NOMO-1 (cell line): ENCODE measurements around the gene CNTN5.

Source experiments
- DNase-seq, 2 experiments: peaks; one replicate each; lab custom pipeline; 2025; ENCODE audit not compliant: unreplicated experiment in 2 of 2; lab: John Stamatoyannopoulos, UW

CNTN5 gene

DNA sequence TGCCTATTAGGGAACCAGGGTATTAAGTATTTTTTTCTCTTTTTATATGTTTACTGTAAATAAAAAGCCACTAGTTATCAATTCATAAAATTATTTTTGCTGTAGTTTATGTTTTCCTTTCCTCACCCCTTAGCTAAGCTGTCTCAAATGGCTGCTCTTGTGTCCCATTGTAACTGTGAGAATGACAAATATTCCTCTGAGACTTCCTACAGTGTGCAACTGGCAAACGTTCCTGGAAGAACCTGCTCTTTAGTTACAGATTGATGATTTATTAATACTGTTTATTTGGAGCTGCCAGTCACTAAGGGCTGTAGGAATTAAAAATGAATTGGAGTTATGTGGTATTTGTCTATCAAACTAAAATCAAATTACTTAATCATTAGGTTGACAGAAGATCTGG, 990.9 kb downstream of the CNTN5 start:
- no peak for DNase-seq

DNA sequence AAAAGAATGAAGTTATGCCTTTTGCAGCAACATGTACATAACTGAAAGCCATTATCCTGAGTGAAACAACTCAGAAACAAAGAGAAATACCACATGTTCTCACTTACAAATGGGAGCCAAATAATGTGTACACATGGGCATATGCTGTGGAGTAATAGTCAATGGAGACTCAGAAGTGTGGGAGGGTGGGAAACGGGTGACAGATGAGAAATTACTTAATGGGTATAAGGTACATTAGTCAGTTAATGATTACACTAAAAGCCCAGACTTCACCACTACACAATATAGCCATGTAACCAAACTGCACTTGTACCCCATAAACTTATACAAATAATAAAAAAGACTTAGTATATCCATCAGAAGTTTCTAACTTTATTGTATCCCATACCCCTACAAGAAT, 992.3 kb downstream of the CNTN5 start:
- DNase-seq: no peak

DNA sequence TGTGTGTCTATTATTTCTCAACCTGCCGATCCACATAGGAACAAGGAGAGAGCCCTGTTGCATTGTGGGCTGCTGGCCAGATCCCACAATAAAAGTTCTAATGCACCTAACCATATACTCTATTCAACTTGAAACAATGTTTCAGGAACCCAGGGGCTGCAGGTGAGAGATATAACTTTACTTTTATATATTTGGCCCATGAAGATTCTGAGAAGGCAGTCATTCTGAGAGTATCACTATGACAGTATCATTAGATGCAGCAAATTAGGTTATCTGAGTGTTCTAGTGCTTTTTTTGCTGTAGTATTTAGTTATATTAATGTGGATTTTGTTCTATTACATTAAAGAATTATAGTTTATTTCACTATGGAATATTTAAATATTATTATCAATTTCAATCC, 1011.2 kb downstream of the CNTN5 start:
- no peak for DNase-seq

DNA sequence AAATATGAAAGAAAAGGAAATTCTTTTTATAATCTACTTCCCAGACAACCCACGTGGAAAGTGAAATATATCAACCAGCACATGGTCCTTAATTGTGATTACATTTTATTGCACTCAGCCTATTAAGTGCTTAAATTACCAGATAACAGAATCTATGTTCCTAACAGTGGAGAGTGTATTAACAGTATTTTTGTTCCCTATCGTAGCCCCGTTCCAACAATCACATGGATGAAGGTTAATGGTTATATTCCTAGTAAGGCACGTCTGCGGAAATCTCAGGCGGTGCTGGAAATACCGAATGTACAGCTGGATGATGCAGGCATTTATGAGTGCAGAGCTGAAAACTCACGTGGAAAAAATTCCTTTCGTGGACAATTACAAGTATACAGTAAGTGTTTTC, 1040.3 kb downstream of the CNTN5 start:
- no peak for DNase-seq

DNA sequence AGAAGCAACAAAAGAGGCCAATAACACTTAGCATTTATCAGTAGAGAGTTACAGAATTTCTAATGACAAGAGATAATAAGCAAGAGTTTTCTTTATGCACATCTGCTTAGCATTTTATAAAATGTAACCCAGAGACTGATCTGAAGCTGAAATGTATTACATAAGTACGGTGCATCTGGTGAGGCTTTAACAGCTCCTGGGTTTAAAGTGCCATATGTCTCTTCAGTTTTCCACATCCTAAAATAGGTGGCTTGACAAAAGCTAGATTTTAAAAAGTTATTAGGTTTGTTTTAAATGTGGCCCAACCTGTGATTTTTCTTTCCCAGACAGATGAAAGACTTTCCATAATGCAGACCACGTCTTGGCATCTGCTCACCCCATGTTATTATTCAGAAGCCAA, 1045.7 kb downstream of the CNTN5 start:
- no peak for DNase-seq

DNA sequence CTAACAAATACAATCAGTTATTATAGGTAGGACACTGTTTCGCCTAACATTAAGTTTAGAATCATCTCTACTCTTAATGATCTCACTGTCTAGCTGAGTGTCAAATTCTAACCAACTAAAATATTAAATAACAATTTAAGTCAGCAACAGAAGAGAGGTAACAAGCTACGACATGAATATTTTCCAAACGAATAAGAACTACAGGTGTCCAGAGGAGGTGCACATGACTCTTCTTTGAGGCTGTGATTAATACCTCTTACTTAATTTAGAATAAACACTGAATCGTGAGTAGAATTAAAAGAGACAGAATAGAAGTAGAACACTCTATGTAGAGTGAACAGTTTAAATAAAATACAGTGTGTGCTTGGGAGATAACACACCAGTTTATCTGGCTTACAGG, 1047.4 kb downstream of the CNTN5 start:
- DNase-seq: no peak

DNA sequence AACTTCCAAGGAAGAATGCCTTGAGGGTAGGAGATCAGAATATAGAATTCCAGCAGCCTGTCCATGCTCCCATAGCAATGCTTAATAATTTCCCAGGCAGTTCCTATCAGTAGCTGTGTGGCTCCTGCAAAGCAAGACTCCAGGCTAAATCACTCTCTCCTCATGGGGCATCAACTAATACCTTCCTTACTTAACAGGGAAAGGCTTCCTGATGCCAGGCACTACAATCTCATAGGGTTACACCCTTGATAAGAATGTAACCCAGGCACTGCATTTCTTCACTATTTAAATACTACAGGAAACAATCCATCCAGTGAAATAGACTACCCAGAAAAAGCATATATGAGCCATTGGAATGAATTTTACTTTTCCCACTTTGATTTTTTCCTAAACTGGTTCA, 1051.4 kb downstream of the CNTN5 start:
- DNase-seq: no peak

DNA sequence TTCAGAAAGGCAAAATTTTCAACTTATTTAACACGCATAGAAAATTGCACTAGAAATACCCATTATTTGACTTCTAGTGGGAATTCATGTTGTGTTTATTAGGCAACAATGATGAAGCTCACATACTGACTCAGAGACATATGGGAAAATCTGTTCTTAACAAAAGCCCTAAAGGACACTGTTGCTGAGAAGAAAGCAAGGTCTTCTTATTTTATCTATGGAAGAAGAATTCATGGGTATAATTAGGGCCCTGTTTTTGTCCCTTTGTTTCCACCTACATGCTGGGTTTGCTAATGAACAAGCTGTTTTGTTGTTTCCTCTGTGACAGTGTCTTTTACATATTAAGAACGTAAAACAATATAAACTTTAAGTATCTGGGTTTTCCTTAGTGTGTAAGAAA, 1059.6 kb downstream of the CNTN5 start:
- no peak for DNase-seq

DNA sequence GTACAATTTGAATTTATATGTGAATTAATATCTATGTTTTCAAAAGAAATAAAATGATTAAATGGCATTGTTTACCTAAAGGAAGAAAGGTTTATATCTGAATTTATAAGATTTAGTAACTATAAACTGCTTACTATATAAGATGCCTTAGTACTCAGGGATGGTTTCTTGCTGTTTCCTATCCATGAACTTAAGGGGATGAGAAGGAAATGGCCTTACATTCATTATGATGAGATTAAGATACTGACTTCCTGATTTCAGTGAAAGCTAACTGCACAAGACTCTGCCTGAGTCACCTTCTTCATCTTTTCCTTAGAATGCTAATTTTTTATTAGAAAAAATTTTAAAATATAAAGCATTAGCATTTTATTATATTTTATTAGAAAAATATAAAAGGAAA, 1060.1 kb downstream of the CNTN5 start:
- DNase-seq: no peak

DNA sequence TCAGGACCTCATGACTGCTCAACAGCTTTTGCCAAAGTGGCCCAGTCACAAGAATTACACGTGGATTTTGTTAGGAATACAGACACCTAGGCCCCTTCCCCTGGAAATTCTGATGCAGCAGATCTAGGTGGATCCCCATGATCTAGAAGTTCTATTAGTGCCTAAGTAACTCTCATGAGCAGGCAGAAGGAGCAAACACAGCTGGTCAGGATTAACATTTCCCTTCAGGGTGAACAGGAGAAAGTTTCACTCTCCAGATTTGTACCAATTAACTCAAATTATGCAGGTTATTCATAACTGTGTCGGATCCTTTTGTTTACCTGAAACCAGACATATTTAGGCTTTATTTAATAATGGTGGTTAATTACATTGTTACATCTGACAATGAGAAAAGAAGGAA, 1072.9 kb downstream of the CNTN5 start:
- no peak for DNase-seq

DNA sequence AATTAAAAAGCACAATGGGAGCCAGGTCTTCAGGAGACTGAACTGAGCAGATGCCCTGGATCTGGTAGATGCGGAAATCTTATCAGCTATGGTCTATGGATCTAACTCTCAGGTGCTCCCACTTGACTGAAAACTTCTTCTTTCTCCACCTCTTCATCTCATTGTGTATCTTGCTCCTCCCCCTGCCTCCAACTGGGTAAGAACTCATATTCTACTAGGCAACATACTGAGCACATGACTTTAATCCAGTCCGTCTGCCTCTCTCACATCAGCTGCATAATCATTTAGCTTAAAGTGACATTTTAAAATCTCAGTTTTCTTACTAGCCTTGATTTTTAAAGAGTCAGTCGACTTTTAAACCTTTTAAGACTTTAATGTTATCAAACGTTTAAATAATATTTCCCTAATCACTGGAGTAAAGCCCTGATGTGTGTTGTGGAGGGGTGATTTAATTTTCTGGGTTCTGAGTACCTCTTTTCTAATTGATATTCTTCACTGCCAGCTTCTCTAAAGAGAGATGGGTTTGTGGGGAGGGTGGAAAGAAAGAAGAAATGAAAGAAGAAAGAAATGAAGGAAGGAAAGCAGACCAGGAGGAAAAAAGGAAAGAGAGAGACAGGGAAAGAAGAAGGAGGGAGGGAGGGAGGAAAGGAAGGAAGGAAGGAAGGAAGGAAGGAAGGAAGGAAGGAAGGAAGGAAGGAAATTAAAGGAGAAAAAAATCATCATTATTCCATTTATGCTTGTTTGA, 1073.5 kb downstream of the CNTN5 start:
- DNase-seq: no peak

DNA sequence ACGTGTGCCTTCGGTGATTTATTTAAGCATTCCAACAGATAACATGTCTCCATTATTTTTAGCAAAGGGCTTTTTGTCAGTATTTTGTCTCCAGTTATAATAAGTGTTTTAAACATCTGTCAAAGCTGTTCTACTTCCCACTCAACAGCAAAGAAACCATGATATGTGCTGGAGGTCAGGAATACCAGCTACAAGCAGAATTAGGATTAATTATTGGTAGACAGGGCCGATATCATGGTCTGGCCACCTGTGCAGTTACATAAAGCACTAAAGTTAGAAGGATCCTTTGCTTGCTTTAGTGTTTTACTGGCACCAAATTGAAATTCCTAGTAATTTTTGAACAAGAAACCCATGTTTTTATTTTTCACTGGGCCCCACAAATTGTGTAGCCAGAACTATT, 1075.1 kb downstream of the CNTN5 start:
- no peak for DNase-seq

DNA sequence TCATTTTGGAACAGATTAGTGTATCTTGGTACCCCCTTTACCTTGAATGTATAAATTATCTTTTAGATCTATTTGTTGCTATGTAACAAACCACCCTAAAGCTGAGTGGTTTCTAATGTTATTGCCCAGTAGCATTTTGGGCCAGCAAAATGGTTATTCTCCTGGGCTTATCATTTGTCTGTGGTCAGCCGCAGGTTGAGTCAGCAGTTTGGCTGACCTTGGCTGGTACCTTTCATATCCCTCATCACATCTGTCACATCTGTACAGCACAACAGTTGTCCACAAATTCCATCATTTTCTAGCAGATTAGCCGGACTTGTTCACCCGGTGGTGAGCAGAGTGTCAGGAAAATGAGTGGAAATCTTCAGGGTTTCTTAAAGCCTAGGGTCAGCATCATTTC, 1077.8 kb downstream of the CNTN5 start:
- no peak for DNase-seq

DNA sequence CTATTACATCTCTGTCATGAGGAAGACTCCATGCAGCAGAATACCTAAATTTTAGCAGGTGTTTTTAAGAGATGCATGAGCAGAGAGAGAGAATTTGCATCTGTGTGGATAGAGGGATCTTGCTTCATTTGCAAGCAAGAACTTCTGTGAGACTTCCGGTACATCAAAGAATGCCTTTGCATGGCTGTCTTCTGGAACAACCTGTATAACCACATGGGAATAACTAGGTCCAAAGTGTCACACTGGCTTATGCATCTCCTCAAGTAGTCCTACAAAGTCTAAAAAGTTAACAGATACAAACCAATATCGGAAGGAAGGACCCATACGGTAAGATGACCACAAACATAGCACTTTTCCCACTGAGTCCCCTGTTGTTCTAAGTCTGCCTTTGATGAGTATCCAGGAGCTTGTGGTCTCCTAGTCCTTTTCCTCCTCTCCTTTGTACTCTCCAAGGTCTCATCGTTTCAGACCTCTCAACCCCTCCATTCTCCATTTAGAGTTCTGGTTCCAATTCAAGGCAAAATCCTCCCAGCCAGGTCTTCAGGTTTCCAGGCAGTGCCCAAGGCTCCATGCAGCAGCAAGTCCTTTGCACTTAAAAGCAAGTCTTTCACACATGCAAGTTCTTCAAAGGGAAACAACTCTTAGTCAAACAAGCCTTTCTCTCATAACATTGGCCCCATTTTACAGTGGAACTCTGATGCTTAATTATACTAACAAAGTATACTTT, 1084.7 kb downstream of the CNTN5 start:
- no peak for DNase-seq

DNA sequence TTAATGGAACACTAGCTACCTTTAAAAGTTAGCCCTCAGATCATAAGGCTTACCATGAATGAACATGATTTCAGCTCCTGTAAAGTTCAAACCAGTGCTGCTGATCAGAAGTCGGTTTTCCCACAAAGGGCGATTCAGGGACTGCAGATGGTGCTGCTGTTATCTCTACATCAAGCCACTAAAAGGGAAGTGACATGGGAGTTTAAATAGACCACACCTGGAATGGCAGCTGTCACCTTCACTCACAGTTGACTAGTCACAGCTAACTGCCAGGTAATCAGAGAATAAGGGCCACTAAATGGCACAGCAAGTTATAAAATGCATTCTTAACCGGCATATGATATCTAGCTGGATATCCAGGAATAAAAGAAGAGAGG, 1085.2 kb downstream of the CNTN5 start:
- DNase-seq: no peak

DNA sequence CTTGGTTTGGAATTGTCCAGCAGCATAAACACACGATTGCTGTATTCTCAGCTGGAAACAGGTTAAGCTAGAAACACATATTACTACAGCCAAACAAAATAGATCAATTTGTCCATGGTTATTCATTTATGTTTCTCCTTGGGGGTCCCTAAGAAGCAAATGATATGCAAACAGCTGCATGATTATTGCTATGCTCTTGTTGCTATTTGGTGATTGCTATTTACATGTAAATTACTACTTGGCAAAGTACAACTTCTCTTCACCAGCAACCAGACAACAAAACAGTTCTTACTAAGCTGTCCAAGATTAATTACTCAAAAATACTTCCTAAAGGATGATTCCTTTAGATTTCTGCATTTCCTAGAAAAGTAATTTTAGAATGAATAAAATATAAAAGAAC, 1098.4 kb downstream of the CNTN5 start:
- DNase-seq: no peak

DNA sequence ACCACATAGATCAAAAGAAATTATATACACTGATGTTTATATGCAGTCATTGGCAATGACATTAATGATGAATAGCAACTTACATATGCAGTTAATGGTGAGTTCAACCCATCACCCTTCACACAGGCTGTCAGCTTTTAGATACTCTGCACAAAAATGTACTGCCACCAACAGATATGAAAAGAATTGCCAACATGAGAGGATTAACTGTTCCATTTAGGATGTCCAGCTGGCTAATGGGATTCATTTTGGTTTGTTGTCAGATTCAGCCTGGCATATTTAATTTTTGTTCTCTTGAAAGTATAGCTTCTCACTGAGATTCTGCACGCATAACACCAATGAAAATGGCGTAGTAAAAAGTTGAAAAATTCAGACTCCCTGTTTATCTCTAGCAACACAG, 1112.4 kb downstream of the CNTN5 start:
- no peak for DNase-seq

DNA sequence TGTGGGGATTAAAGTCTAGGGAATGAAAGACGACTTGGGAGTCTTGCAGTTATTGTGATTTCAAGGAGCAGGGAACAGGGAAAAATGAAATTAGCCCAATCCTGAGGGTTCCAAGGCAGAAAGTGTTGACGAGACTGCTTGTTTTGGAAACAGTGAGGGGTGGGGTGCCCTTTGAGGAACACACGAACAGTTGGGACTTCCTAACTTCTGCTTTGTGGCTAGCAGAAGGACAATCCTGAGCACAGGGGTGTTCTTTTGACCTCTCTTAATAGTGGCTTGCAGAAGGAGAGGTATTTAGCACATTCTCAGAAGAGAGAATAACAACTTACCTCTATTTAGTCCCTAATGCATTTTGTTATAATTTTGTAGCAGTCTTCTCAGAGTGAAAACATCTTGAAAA, 1120.5 kb downstream of the CNTN5 start:
- DNase-seq: no peak

DNA sequence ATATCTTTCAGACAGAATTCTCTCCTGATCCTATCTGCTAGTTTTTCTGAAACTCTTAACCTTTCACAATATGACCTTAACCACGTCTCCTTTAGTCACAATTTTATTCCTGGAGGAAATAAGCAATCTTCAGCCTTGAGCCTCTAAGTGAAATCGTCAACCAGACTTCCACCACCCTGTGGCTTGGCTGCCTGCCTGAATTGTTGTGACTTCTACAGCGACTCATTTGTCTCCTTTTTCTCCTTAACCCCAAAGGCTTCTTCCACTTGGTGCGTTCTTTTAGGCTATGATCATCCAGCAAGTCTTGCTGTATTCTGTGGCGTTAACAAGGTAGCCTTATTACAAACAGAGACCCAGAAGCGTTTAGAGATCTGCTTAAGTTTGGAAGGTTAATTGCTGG, 1131.2 kb downstream of the CNTN5 start:
- DNase-seq: no peak

DNA sequence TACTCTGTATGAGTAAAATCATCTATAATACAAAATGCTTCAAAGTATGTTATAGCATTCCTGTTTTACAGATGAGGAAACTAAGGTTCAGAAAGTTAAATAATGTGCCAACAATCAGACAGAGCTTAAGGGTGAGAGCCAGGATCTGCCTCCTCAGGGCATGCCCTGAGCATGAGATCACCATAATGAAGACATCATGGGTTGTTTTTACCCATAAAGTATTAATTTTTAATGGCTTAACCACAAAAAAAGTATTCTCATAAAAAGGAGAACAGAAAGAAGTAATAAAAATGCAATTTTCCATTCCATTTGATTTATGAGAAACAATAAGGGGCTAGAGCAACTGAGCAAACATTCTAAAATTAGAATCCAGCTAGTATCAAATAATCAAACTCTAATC, 1132.0 kb downstream of the CNTN5 start:
- no peak for DNase-seq

DNA sequence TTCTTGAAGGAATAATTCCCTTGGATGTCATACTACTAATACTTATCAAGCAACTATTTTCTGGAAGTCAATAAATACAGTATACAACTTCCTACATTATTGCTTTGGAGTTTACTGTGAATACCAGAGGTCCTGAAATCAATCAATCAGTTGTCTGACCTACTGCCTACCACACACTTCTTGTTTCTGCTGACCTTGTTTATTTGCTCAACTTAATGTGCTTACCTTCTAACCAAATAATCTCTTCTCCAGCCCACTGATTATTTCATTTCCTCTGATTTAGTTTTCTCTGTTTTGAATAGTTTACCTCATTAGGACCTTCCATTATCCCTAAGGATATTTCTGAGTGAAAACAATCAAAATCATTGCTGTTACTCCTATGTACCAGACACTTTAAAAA, 1142.7 kb downstream of the CNTN5 start:
- DNase-seq: no peak

DNA sequence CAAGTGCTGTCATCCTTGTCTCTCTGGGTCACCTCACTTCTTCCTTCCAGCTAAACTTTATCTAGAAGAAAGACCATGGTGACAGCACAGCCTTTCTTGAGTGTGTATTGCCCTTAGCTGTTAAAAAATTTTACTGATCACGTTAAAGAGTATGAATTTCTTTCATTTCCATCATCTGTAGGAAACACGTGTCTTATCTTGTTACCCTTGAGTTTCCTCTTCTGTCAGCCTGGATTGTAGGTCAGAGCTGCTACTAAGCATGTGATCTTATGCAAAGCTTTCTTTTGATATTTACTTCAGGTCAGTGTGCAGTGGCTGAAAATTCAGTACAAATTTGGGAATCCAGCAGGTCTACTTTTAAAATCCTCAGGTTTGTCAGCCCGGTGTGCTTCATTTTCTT, 1154.1 kb downstream of the CNTN5 start:
- no peak for DNase-seq

DNA sequence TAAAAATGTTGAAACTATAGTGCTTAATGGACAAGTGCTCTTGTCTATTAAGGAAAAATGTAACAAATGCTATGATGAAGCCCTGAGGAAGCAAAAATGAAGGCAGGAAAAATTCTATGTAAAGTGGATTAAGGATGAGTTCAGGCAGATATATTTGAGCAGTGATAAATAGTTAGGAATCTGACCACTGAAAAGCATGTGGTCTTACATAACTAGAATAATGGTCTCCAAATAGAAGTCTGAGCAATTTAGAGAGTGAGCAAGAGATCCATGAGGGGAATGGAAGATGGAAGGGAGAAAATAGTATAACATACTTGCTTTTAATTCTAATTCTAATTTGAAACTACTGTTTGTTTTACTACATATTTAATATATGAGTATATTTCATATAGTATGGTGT, 1155.7 kb downstream of the CNTN5 start:
- DNase-seq: no peak
